Activated B cell treated with CpG ODN at 0.5 μM for 24 hours (primary cell): ENCODE data around the gene RBMY1D. TPM values are rescaled to one million over a fixed set of nuclear protein-coding genes. Genes with fewer than 3 reads are reported as not detected.

ENCODE experiments used
- ATAC-seq: fragments of 200-7000 bp; cut with Tn5 transposase; one replicate; pipeline ENCODE4 v1.10.0; 2021; ENCODE audit warnings: low read depth, mild to moderate bottlenecking, moderate library complexity
- CTCF ChIA-PET: fragments of 350-600 bp; sonication (Branson Sonifier 250); formaldehyde crosslinking; loops from one replicate; lab custom pipeline; 2021; ENCODE audit warnings: antibody characterized with exemption; lab: Charles Lee
- POLR2A ChIA-PET: fragments of 350-600 bp; sonication (Branson Sonifier 250); formaldehyde crosslinking; loops from one replicate; lab custom pipeline; 2021; ENCODE audit warnings: antibody characterized with exemption; lab: Charles Lee
- DNase-seq: peaks from one replicate; pipeline ENCODE4 v3.0.0; 2022
- H3K27ac Mint-ChIP-seq: one replicate; pipeline ENCODE4 v1.8.0; 2020; ENCODE audit warnings: mixed read lengths
- H3K27me3 Mint-ChIP-seq: one replicate; pipeline ENCODE4 v1.8.0; 2021; ENCODE audit warnings: mixed read lengths
- H3K36me3 Mint-ChIP-seq: one replicate; pipeline ENCODE4 v1.8.0; 2021; ENCODE audit warnings: low read depth, mixed read lengths
- H3K4me1 Mint-ChIP-seq: one replicate; pipeline ENCODE4 v1.8.0; 2021; ENCODE audit warnings: mixed read lengths
- H3K4me3 Mint-ChIP-seq: one replicate; pipeline ENCODE4 v1.8.0; 2020; ENCODE audit warnings: mild to moderate bottlenecking, mixed read lengths
- H3K9me3 Mint-ChIP-seq: one replicate; pipeline ENCODE4 v1.8.0; 2020; ENCODE audit warnings: mixed read lengths
- intact Hi-C: fragments of 100-400 bp; cut with micrococcal nuclease; formaldehyde crosslinking; loops from one replicate; pipeline ENCODE4 v1.15.1; 2024
- total RNA-seq: library from RNA; stranded (reverse); gene quantifications from 2 replicates; pipeline ENCODE4 v1.2.3, GENCODE V29; 2022
- TF ChIP-seq, protein P1 (sequence below): fragments of 200-600 bp; IDR thresholded peaks from one replicate; pipeline ENCODE4 v1.8.0; 2022; ENCODE audit warnings: antibody characterized with exemption, mild to moderate bottlenecking

The RBMY1D gene
- total RNA-seq, 1 donor from 2014 or later: not detected

DNA sequence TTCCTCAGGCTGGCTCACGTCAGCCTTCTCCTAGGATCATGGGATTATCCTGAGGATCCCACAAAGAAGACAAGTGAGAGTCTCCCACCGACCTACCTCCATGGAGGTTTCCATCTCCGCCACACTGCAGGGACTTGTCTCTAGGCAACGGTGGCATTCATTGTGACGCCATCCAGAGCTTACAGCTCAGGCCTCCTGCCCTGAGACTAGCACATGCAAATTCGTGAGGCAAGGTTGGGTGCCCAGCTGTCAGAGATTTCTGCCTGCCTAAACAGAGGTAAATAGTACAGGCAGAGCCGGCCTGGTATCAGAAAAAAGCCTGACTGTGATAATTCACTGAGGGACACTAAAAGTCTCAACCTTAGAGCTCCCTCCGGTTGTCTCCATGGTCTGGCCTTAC lies 58.0 kb downstream of the RBMY1D start:
- H3K27ac Mint-ChIP-seq: no peak overlapping the region
- intact Hi-C loops: no loop called here
- ChIA-PET POLR2A (no interaction called here), CTCF (no interaction called here)
- no peaks in the 10 kb centered on the region for H3K9me3 Mint-ChIP-seq
- ATAC-seq (no peak), DNase-seq (no peak)
- no peaks in the 10 kb centered on the region for H3K36me3 Mint-ChIP-seq
- TF ChIP-seq, protein P1, sequence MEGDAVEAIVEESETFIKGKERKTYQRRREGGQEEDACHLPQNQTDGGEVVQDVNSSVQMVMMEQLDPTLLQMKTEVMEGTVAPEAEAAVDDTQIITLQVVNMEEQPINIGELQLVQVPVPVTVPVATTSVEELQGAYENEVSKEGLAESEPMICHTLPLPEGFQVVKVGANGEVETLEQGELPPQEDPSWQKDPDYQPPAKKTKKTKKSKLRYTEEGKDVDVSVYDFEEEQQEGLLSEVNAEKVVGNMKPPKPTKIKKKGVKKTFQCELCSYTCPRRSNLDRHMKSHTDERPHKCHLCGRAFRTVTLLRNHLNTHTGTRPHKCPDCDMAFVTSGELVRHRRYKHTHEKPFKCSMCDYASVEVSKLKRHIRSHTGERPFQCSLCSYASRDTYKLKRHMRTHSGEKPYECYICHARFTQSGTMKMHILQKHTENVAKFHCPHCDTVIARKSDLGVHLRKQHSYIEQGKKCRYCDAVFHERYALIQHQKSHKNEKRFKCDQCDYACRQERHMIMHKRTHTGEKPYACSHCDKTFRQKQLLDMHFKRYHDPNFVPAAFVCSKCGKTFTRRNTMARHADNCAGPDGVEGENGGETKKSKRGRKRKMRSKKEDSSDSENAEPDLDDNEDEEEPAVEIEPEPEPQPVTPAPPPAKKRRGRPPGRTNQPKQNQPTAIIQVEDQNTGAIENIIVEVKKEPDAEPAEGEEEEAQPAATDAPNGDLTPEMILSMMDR: no peak
- no peaks in the 10 kb centered on the region for H3K27me3 Mint-ChIP-seq
- no peaks in the 10 kb centered on the region for H3K4me1 Mint-ChIP-seq
- no peak overlapping the region for H3K4me3 Mint-ChIP-seq

DNA sequence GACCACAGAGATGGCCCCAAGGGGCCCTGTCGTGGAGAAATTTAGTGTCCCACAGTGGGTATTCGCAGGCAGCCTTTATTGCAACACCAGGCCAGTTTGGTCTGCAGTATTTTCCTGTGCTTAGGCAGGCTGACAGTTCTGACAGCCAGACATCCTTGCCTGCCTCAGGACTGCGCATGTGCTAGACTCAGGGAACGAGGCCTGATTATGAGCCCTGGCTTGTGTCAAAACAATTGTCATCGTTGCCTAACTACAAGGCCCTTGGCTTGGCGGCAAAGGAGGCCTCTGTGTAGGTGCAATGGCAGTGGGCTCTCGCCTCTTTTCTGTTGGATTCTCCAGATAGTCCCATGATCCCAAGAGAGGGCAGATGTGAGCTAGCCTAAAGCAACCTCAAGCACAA lies 59.3 kb downstream of the RBMY1D start:
- TF ChIP-seq, protein P1: no peak
- H3K36me3 Mint-ChIP-seq: no peaks in the 10 kb centered on the region
- ATAC-seq (no peak), DNase-seq (no peak)
- H3K27ac Mint-ChIP-seq: no peak overlapping the region
- intact Hi-C loops: no loop called here
- no peak overlapping the region for H3K4me3 Mint-ChIP-seq
- H3K9me3 Mint-ChIP-seq: no peaks in the 10 kb centered on the region
- no peaks in the 10 kb centered on the region for H3K4me1 Mint-ChIP-seq
- no peaks in the 10 kb centered on the region for H3K27me3 Mint-ChIP-seq
- ChIA-PET CTCF (no interaction called here), POLR2A (no interaction called here)

Other genes starting within 250 kb of the RBMY1D start
- not detected in 2 replicates for gene RBMY1E, start 23.5 kb upstream of the RBMY1D start, total RNA-seq